ENCODE data around the gene MSLN.

- no peak for TF ChIP-seq CTCF (IDR thresholded peaks at IDR 0.05)
- no peak for TF ChIP-seq POLR2A (IDR thresholded peaks at IDR 0.05)
Observed at GRCh38 chr16:726188-726437, 34.4 kb upstream of the MSLN start.
